GM18951 (cell line): ENCODE data around the gene ZNF74.

ENCODE experiments used
- POLR2A ChIP-seq: IDR thresholded peaks from 4 replicates; pipeline ENCODE4 v1.6.1; 2011; ENCODE audit warnings: mild to moderate bottlenecking; ENCODE audit not compliant: insufficient read length, insufficient read depth; ENCODE audit errors: extremely low read depth
- in situ Hi-C: fragments of 300-500 bp; cut with MboI; formaldehyde crosslinking; loops from one replicate; pipeline ENCODE4 v1.12.0; 2022; ENCODE audit warnings: low sequenced_read_pairs, mixed read lengths, inconsistent platforms; ENCODE audit not compliant: unreplicated experiment

ZNF74 gene

GRCh38 chr22:20392983-20393704, 807 bp upstream of the ZNF74 start:
- in situ Hi-C loops = no loop called here
- TF ChIP-seq POLR2A = no peak

- no peak for TF ChIP-seq POLR2A
- in situ Hi-C loops = no loop called here
These were observed 1.4 kb downstream of the ZNF74 start for GRCh38 chr22:20395181-20395906.

GRCh38 chr22:20395907-20396287, 1.9 kb downstream of the ZNF74 start:
- TF ChIP-seq POLR2A = no peak
- in situ Hi-C loops = no loop called here

- in situ Hi-C loops = no loop called here
- TF ChIP-seq POLR2A = no peak
These were observed 2.7 kb downstream of the ZNF74 start for GRCh38 chr22:20396639-20397038.

GRCh38 chr22:20397498-20397897, 3.5 kb downstream of the ZNF74 start:
- in situ Hi-C loops = no loop called here
- no peak for TF ChIP-seq POLR2A

GRCh38 chr22:20398420-20398819, 4.5 kb downstream of the ZNF74 start:
- in situ Hi-C loops = no loop called here
- no peak for TF ChIP-seq POLR2A

- in situ Hi-C loops = no loop called here
- no peak for TF ChIP-seq POLR2A
These were observed 6.1 kb downstream of the ZNF74 start for GRCh38 chr22:20399866-20400605.

GRCh38 chr22:20400606-20401375, 6.8 kb downstream of the ZNF74 start:
- in situ Hi-C loops = no loop called here
- no peak for TF ChIP-seq POLR2A

- in situ Hi-C loops = no loop called here
- TF ChIP-seq POLR2A = no peak
These were observed 7.5 kb downstream of the ZNF74 start for GRCh38 chr22:20401376-20402014.

- no peak for TF ChIP-seq POLR2A
- in situ Hi-C loops = no loop called here
These were observed 9.2 kb downstream of the ZNF74 start for GRCh38 chr22:20402960-20403778.

- no peak for TF ChIP-seq POLR2A
- in situ Hi-C loops = no loop called here
These were observed 9.8 kb downstream of the ZNF74 start for GRCh38 chr22:20403779-20404140.

- TF ChIP-seq POLR2A = no peak
- in situ Hi-C loops = no loop called here
These were observed 10.9 kb downstream of the ZNF74 start for GRCh38 chr22:20404881-20405280.
